OCI-M2 (cell line): Measurements from ENCODE around the gene CBLN3.
"Not testable (repeated sequence)": the region's sequence is repeated elsewhere in the genome, so short reads cannot be mapped to it uniquely, and the experiment has no call there.

Experiments
- DNase-seq: peaks from one replicate; lab custom pipeline; 2025; ENCODE audit not compliant: unreplicated experiment; lab: John Stamatoyannopoulos, UW

The CBLN3 gene

GRCh38 chr14:24429395-24430142 is at the start of gene CBLN3, which contains the start of gene KHNYN:
Gene CBLN3 (minus strand): TSS chr14:24429668. CDS start chr14:24429054, 614 bp downstream.
Gene KHNYN (plus strand): TSS chr14:24429954. CDS start chr14:24430731, 777 bp downstream.
- DNase-seq = no peak

- no peak for DNase-seq
Measured at GRCh38 chr14:24475261-24475660, 45.8 kb upstream of the CBLN3 start.

- DNase-seq = no peak
Measured at GRCh38 chr14:24473211-24473610, 43.7 kb upstream of the CBLN3 start.

- DNase-seq = not testable (repeated sequence)
Measured at GRCh38 chr14:24470450-24470849, 41.0 kb upstream of the CBLN3 start.

- DNase-seq = no peak
Measured at GRCh38 chr14:24465805-24466204, 36.3 kb upstream of the CBLN3 start.

GRCh38 chr14:24465368-24465767 is 35.9 kb upstream of the CBLN3 start:
- no peak for DNase-seq

- no peak for DNase-seq
Measured at GRCh38 chr14:24463884-24464785, 34.7 kb upstream of the CBLN3 start.

GRCh38 chr14:24463017-24463883 is 33.8 kb upstream of the CBLN3 start:
- no peak for DNase-seq

- no peak for DNase-seq
Measured at GRCh38 chr14:24461336-24461735, 31.9 kb upstream of the CBLN3 start.

- DNase-seq = no peak
Measured at GRCh38 chr14:24459331-24459730, 29.9 kb upstream of the CBLN3 start.

- DNase-seq = no peak
Measured at GRCh38 chr14:24458736-24459135, 29.3 kb upstream of the CBLN3 start.

- no peak for DNase-seq
Measured at GRCh38 chr14:24456980-24457379, 27.5 kb upstream of the CBLN3 start.

- DNase-seq = not testable (repeated sequence)
Measured at GRCh38 chr14:24450828-24451227, 21.4 kb upstream of the CBLN3 start.

GRCh38 chr14:24443053-24443665 is 13.7 kb upstream of the CBLN3 start:
- DNase-seq = no peak

- DNase-seq = peak; percentile 88
Measured at GRCh38 chr14:24442240-24443052, 13.0 kb upstream of the CBLN3 start, which contains the start of gene SDR39U1. Gene SDR39U1 (minus strand): TSS chr14:24442776. CDS start chr14:24442769, 7 bp downstream.

- no peak for DNase-seq
Measured at GRCh38 chr14:24441904-24442239, 12.4 kb upstream of the CBLN3 start.

- DNase-seq = no peak
Measured at GRCh38 chr14:24441485-24441884, 12.0 kb upstream of the CBLN3 start.

- DNase-seq = no peak
Measured at GRCh38 chr14:24440606-24441399, 11.3 kb upstream of the CBLN3 start.
